ENCODE measurements around the gene ABCA13. TPM values are rescaled to one million over a fixed set of nuclear protein-coding genes. Genes with fewer than 3 reads are reported as not detected.

The ABCA13 gene
- polyA plus RNA-seq, 3 donors: 0.10 to 0.41 (median 0.37) TPM

DNA sequence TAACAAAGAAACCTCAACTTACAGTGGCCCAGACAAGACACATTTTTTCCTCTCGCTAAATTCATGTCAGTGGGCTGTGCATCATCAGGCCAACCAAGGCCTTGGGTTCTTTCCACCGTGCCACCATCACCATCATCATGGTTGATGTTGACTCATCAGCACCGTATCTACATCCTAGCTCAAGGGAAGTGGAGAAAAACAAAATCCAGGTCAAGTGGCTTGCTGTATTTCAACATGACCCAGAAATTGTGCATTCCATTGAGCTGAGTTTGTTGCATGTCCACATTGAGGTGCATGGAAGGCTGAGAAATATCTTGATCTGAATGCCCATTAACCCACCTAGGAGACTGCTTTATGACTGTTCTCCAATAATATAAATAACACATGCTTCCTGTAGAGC lies 440.7 kb downstream of the ABCA13 start:
- no peaks in the 10 kb centered on the region for H4K20me1 ChIP-seq (ENCODE audit: insufficient read depth, low read length)
- intact Hi-C loops (cut with micrococcal nuclease): no loop called here
- Mint-ChIP-seq H3K27me3 (ENCODE audit: low read depth in 3 of 3) (peaks cover 0 to 3% (median 0%) of the 10 kb centered on the region in 3 donors), H3K4me1 (no peaks in the 10 kb centered on the region), H3K9me3 (peaks cover 1 to 19% (median 6%) of the 10 kb centered on the region in 7 donors), H3K4me3 (no peak overlapping the region), H3K27ac (no peak overlapping the region), H3K36me3 (no peaks in the 10 kb centered on the region)
- no peaks in the 10 kb centered on the region for H3K4me1 ChIP-seq (ENCODE audit: control insufficient read depth in 1 of 2, insufficient read depth in 2 of 2, low read length in 2 of 2)
- H3K9me3 ChIP-seq (replicated peaks in 1 of 2; ENCODE audit: control insufficient read depth in 1 of 2, insufficient read depth in 1 of 2, low read length in 2 of 2): peaks cover under 1 to 3% of the 10 kb centered on the region in 2 donors
- WGBS (ENCODE audit: insufficient coverage): 90% methylated on average over 2 of the region's 3 CpGs
- DNase-seq: no peak
- TF ChIP-seq, protein P1, sequence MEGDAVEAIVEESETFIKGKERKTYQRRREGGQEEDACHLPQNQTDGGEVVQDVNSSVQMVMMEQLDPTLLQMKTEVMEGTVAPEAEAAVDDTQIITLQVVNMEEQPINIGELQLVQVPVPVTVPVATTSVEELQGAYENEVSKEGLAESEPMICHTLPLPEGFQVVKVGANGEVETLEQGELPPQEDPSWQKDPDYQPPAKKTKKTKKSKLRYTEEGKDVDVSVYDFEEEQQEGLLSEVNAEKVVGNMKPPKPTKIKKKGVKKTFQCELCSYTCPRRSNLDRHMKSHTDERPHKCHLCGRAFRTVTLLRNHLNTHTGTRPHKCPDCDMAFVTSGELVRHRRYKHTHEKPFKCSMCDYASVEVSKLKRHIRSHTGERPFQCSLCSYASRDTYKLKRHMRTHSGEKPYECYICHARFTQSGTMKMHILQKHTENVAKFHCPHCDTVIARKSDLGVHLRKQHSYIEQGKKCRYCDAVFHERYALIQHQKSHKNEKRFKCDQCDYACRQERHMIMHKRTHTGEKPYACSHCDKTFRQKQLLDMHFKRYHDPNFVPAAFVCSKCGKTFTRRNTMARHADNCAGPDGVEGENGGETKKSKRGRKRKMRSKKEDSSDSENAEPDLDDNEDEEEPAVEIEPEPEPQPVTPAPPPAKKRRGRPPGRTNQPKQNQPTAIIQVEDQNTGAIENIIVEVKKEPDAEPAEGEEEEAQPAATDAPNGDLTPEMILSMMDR (IDR thresholded peaks at IDR 0.05): no peak
- no peaks in the 10 kb centered on the region for H3K79me2 ChIP-seq (ENCODE audit: insufficient read depth, low read length)
- H3K9ac ChIP-seq (ENCODE audit: insufficient read depth, low read length, poor library complexity, severe bottlenecking): no peak overlapping the region
- H2AFZ ChIP-seq (ENCODE audit: insufficient read depth, low read depth, low read length, poor library complexity, severe bottlenecking): no peak overlapping the region
- no peaks in the 10 kb centered on the region for H3K27me3 ChIP-seq (ENCODE audit: control insufficient read depth in 2 of 2, insufficient read depth in 2 of 2, low read length in 2 of 2)
- H3K4me3 ChIP-seq (replicated peaks in 1 of 3; ENCODE audit: low read depth in 2 of 3, low read length in 3 of 3): no peak overlapping the region
- no peaks in the 10 kb centered on the region for H3K36me3 ChIP-seq (replicated peaks in 1 of 2; ENCODE audit: control insufficient read depth in 1 of 2, insufficient read depth in 2 of 2, low read length in 2 of 2)
- H3K27ac ChIP-seq (ENCODE audit: low read depth in 1 of 2, low read length in 2 of 2): no peak overlapping the region
- H3K4me2 ChIP-seq (replicated peaks; ENCODE audit: extremely low read depth, low read length, poor library complexity, severe bottlenecking): no peak overlapping the region

DNA sequence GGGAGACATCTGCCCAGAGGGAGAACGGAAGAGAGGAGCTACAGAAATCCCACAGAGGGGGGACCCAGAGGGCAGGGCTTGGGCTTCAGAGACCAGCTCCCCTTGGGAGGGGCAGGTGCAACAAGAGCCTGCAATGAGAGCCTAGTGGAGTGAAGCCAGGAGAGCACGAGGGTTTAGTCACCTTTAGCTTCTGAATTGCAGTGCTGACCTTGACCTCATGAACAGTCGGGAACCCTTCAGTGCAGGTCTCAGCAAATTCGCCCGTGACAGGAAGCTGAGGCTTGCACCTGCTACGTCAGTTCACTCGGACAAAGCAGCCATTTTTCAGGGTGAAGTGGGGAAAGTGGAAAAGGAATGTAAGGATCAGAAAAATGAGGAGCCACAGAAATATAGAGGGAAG lies 446.2 kb downstream of the ABCA13 start:
- WGBS (ENCODE audit: insufficient coverage): 98% methylated on average over 5 of the region's 7 CpGs
- DNase-seq: no peak
- Histone ChIP-seq H3K4me3 (replicated peaks in 1 of 3; ENCODE audit: low read depth in 2 of 3, low read length in 3 of 3) (no peak overlapping the region), H4K20me1 (ENCODE audit: insufficient read depth, low read length) (no peaks in the 10 kb centered on the region), H3K4me1 (ENCODE audit: control insufficient read depth in 1 of 2, insufficient read depth in 2 of 2, low read length in 2 of 2) (no peaks in the 10 kb centered on the region), H3K27me3 (ENCODE audit: control insufficient read depth in 2 of 2, insufficient read depth in 2 of 2, low read length in 2 of 2) (no peaks in the 10 kb centered on the region), H3K9me3 (replicated peaks in 1 of 2; ENCODE audit: control insufficient read depth in 1 of 2, insufficient read depth in 1 of 2, low read length in 2 of 2) (no peaks in the 10 kb centered on the region), H3K27ac (ENCODE audit: low read depth in 1 of 2, low read length in 2 of 2) (no peak overlapping the region), H3K36me3 (replicated peaks in 1 of 2; ENCODE audit: control insufficient read depth in 1 of 2, insufficient read depth in 2 of 2, low read length in 2 of 2) (no peaks in the 10 kb centered on the region), H2AFZ (ENCODE audit: insufficient read depth, low read depth, low read length, poor library complexity, severe bottlenecking) (no peak overlapping the region), H3K79me2 (ENCODE audit: insufficient read depth, low read length) (no peaks in the 10 kb centered on the region), H3K9ac (ENCODE audit: insufficient read depth, low read length, poor library complexity, severe bottlenecking) (no peak overlapping the region), H3K4me2 (replicated peaks; ENCODE audit: extremely low read depth, low read length, poor library complexity, severe bottlenecking) (no peak overlapping the region)
- no peaks in the 10 kb centered on the region for H3K4me1 Mint-ChIP-seq
- intact Hi-C loops (cut with micrococcal nuclease): no loop called here
- TF ChIP-seq, protein P1 (IDR thresholded peaks at IDR 0.05): no peak
- no peak overlapping the region for H3K27ac Mint-ChIP-seq
- peaks cover 0 to 2% (median 0%) of the 10 kb centered on the region in 7 donors for H3K9me3 Mint-ChIP-seq
- peaks cover 0 to 2% (median 2%) of the 10 kb centered on the region in 3 donors for H3K27me3 Mint-ChIP-seq (ENCODE audit: low read depth in 3 of 3)
- H3K4me3 Mint-ChIP-seq: no peak overlapping the region
- no peaks in the 10 kb centered on the region for H3K36me3 Mint-ChIP-seq
